Mammary epithelial cell (primary cell): ENCODE measurements around the gene HIF3A.

Experiments
- CTCF ChIP-seq, 2 donors: IDR thresholded peaks in 1 of 2; conservative IDR thresholded peaks in 1 of 2; 2 replicates each; pipeline ENCODE4 v1.5.1; 2011 to 2012; ENCODE audit warnings: inconsistent platforms in 2 of 2, low read length in 2 of 2, mild to moderate bottlenecking in 2 of 2, control low read depth in 1 of 2, low read depth in 1 of 2; ENCODE audit not compliant: insufficient read depth in 1 of 2; ENCODE audit errors: extremely low read depth in 1 of 2
- EZH2 ChIP-seq: IDR thresholded peaks from 2 replicates; pipeline ENCODE4 v1.6.1; 2012; ENCODE audit warnings: low read length, inconsistent platforms, borderline replicate concordance

GRCh38 chr19:46296202-46296480, 701 bp upstream of the HIF3A start:
- TF ChIP-seq CTCF (conservative IDR thresholded peaks at IDR 0.05 in 1 of 2, IDR thresholded peaks at IDR 0.05 in 1 of 2; ENCODE audit: extremely low read depth in 1 of 2, insufficient read depth in 1 of 2, low read depth in 1 of 2, low read length in 2 of 2) (no peak), EZH2 (no peak)
